Subcutaneous adipose tissue (tissue), 4 donors: Measurements from ENCODE around the gene CXCL14. TPM values are rescaled to one million over a fixed set of nuclear protein-coding genes. Genes with fewer than 3 reads are reported as not detected.

Source experiments
- CTCF ChIP-seq: fragments of 450-650 bp; IDR thresholded peaks from one replicate; pipeline ENCODE4 v1.5.1; 2016; ENCODE audit warnings: low read depth, mild to moderate bottlenecking, control low read depth, antibody characterized with exemption, moderate library complexity
- total RNA-seq, 4 donors: library from RNA; depleted of rRNA; stranded (reverse); fragments of >200 nt; gene quantifications; one replicate each; pipeline ENCODE4 v1.1.0, GENCODE V29; 2016

The CXCL14 gene
- total RNA-seq, 4 donors from 2014 or later: 76.2 to 302 (median 136) TPM

GRCh38 chr5:135602882-135603721 lies 24.3 kb upstream of the CXCL14 start:
- no peak for TF ChIP-seq CTCF

- TF ChIP-seq CTCF: no peak
These were observed 22.7 kb upstream of the CXCL14 start for GRCh38 chr5:135601466-135601865.

- TF ChIP-seq CTCF: no peak
These were observed 22.2 kb upstream of the CXCL14 start for GRCh38 chr5:135600971-135601381.

- TF ChIP-seq CTCF: no peak
These were observed 21.4 kb upstream of the CXCL14 start for GRCh38 chr5:135600152-135600570.

- no peak for TF ChIP-seq CTCF
These were observed 20.8 kb upstream of the CXCL14 start for GRCh38 chr5:135599421-135600151.

GRCh38 chr5:135598691-135599395 lies 20.1 kb upstream of the CXCL14 start:
- TF ChIP-seq CTCF: no peak

- no peak for TF ChIP-seq CTCF
These were observed 18.0 kb upstream of the CXCL14 start for GRCh38 chr5:135596788-135597187.
